ENCODE data around the gene NOL4L.

- TF ChIP-seq, protein P1, sequence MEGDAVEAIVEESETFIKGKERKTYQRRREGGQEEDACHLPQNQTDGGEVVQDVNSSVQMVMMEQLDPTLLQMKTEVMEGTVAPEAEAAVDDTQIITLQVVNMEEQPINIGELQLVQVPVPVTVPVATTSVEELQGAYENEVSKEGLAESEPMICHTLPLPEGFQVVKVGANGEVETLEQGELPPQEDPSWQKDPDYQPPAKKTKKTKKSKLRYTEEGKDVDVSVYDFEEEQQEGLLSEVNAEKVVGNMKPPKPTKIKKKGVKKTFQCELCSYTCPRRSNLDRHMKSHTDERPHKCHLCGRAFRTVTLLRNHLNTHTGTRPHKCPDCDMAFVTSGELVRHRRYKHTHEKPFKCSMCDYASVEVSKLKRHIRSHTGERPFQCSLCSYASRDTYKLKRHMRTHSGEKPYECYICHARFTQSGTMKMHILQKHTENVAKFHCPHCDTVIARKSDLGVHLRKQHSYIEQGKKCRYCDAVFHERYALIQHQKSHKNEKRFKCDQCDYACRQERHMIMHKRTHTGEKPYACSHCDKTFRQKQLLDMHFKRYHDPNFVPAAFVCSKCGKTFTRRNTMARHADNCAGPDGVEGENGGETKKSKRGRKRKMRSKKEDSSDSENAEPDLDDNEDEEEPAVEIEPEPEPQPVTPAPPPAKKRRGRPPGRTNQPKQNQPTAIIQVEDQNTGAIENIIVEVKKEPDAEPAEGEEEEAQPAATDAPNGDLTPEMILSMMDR (IDR thresholded peaks at IDR 0.05 in 8 of 11, conservative IDR thresholded peaks at IDR 0.05 in 3 of 11) = no peak
- TF ChIP-seq POLR2A (IDR thresholded peaks at IDR 0.05) (no peak), POLR2AphosphoS5 (IDR thresholded peaks at IDR 0.05) (peak in 1 of 3 donors; percentile 26)
These were observed 116.3 kb downstream of the NOL4L start for GRCh38 chr20:32468860-32469259.
